ENCODE results near the gene SENP2. TPM values are rescaled to one million over a fixed set of nuclear protein-coding genes. Genes with fewer than 3 reads are reported as not detected.

SENP2 gene
- total and polyA plus RNA-seq, 4 donors = 7.9 to 23.3 (median 11.3) TPM

GRCh38 chr3:185680231-185680630 lies 94.1 kb downstream of the SENP2 start:
- Histone ChIP-seq H3K27me3 (ENCODE audit: control insufficient read depth in 4 of 4, insufficient read depth in 4 of 4, low read length in 3 of 4) (no peaks in the 10 kb centered on the region), H3K4me1 (ENCODE audit: control insufficient read depth in 4 of 4, insufficient read depth in 4 of 4, low read length in 3 of 4) (no peaks in the 10 kb centered on the region), H3K27ac (ENCODE audit: low read depth in 1 of 2, low read length in 2 of 2) (no peak overlapping the region), H3K36me3 (ENCODE audit: control insufficient read depth in 4 of 4, insufficient read depth in 3 of 4, low read depth in 1 of 4, low read length in 3 of 4) (no peaks in the 10 kb centered on the region), H3K9me3 (ENCODE audit: control insufficient read depth in 4 of 4, low read length in 3 of 4) (no peaks in the 10 kb centered on the region), H3K9ac (ENCODE audit: low read depth in 1 of 2, low read length in 2 of 2) (no peak overlapping the region), H3K4me3 (ENCODE audit: low read depth in 1 of 3, low read length in 3 of 3) (no peak overlapping the region)
- TF ChIP-seq ZBTB33 (IDR thresholded peaks at IDR 0.05) = no peak
- no peak for TF ChIP-seq EGR1 (IDR thresholded peaks at IDR 0.05; ENCODE audit: low read depth in 2 of 2)
- no peak for TF ChIP-seq ATF3 (IDR thresholded peaks at IDR 0.05)
- no peak for TF ChIP-seq HNF4G (IDR thresholded peaks at IDR 0.05)
- no peak for TF ChIP-seq CTCF (IDR thresholded peaks at IDR 0.05; ENCODE audit: low read depth, low read length, missing input control)
- TF ChIP-seq GABPA (IDR thresholded peaks at IDR 0.05 in 1 of 2, conservative IDR thresholded peaks at IDR 0.05 in 1 of 2) = no peak
- no peak for TF ChIP-seq JUND (IDR thresholded peaks at IDR 0.05)
- no peak for TF ChIP-seq SP1 (IDR thresholded peaks at IDR 0.05)
- TF ChIP-seq NR2F2 (IDR thresholded peaks at IDR 0.05) = no peak
- no peak for TF ChIP-seq HNF4A (conservative IDR thresholded peaks at IDR 0.05)
- no peak for TF ChIP-seq MAX (IDR thresholded peaks at IDR 0.05)
- no peak for TF ChIP-seq YY1 (IDR thresholded peaks at IDR 0.05)
- no peak for TF ChIP-seq RAD21 (IDR thresholded peaks at IDR 0.05)
- no peak for TF ChIP-seq FOXA2 (IDR thresholded peaks at IDR 0.05)
- no peak for TF ChIP-seq FOXA1 (IDR thresholded peaks at IDR 0.05)
- no peak for TF ChIP-seq REST (IDR thresholded peaks at IDR 0.05)
- WGBS = 90% methylated on average over 4 of the region's 4 CpGs
- no peak for DNase-seq (ENCODE audit: low spot score)

Small RNA genes lying within 50 kb of the gene (small RNA-seq; reads per million reads assigned to genes)
- not detected for gene AC133473.1

Other genes with a start within 250 kb of the SENP2 start
- 10 to 100 TPM; 17.7 to 35.3 TPM for gene MAP3K13, start 223.2 kb upstream of the SENP2 start, total RNA-seq
- 10 to 100 TPM; 11.3 to 38.1 TPM for gene MAP3K13, start 223.2 kb upstream of the SENP2 start, polyA plus RNA-seq
- gene TMEM41A, start 87.3 kb upstream of the SENP2 start, total RNA-seq = 10 to 100 TPM in 1 of 2 donors, 1 to 10 TPM in 1; 9.5 to 10.9 TPM
- gene TMEM41A, start 87.3 kb upstream of the SENP2 start, polyA plus RNA-seq = 10 to 100 TPM; 14.8 to 19.6 TPM
- gene LIPH, start 33.7 kb upstream of the SENP2 start, total RNA-seq = under 1 TPM; under 0.01 to 0.23 TPM
- under 1 TPM in 1 of 2 donors, not detected in 1; 0.09 TPM for gene LIPH, start 33.7 kb upstream of the SENP2 start, polyA plus RNA-seq
- 10 to 100 TPM in 1 of 2 donors, 1 to 10 TPM in 1; 2.1 to 35.0 TPM for gene IGF2BP2, start 238.7 kb downstream of the SENP2 start, total RNA-seq
- gene IGF2BP2, start 238.7 kb downstream of the SENP2 start, polyA plus RNA-seq = 1 to 10 TPM in 1 of 2 donors, under 1 TPM in 1; 0.67 to 1.4 TPM